HFF-Myc (cell line): ENCODE measurements around the gene GIGYF2.

Source experiments
- DNase-seq: peaks from one replicate; pipeline ENCODE4 v3.0.0-alpha.2; 2011; ENCODE audit warnings: low read depth; ENCODE audit errors: extremely low read depth
- H3K4me3 ChIP-seq: replicated peaks from 2 replicates; pipeline ENCODE4 v1.5.1; 2011; ENCODE audit warnings: low read depth, mild to moderate bottlenecking, control low read depth, low read length
- CTCF ChIP-seq: IDR thresholded peaks from 2 replicates; pipeline ENCODE4 v1.5.1; 2012; ENCODE audit warnings: mild to moderate bottlenecking, low read depth, low read length, control low read depth; ENCODE audit errors: missing control alignments

Gene GIGYF2

GRCh38 chr2:232876978-232877441, 179.9 kb downstream of the GIGYF2 start:
- DNase-seq: no peak

GRCh38 chr2:232877940-232878511, 180.9 kb downstream of the GIGYF2 start:
- no peak for TF ChIP-seq CTCF
- H3K4me3 ChIP-seq: no peak overlapping the region
- DNase-seq: no peak

More at GRCh38 chr2:232876978-232877441, 179.9 kb downstream of the GIGYF2 start:
- no peak for TF ChIP-seq CTCF
- 0 out of 2 replicates have a peak overlapping the region, but pooled peaks have one; percentile 11 for H3K4me3 ChIP-seq

DNA sequence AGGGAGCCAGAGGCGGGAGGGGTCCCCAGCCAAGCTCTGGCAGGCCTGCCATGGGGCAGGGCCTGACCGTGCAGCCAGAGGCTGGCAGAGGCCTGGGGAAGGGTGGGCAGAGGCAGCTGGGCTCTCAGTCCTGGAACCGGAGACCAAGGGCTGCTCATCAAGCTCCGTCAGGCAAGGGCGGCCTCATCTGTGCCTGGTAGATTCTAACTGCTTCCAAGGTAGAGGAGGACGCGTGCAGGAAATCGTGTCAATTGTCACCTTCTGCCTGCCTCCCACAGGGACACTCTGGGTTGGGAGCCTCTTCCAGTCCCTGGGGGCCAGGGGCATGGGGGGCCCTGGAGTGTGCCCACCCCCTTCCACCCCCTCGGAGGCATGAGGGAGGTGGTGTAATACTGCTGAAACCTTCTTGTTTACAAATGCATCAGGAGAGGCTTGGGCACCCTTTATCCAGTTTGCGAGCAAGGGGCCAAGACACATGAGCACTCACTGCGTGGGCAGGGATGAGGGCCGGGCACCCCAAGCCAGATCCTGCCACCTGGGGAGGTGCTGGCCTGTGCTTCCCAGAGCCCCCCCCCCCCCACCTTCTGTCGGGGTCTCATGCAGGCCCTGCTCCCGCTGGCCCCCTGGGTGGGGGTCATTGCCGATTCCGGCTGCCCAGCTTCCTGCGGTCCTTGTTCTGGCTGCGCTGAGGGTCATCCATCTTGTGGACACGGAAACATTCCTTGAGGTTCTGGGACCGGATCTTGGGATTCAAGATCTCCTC, 181.9 kb downstream of the GIGYF2 start:
- no peak for TF ChIP-seq CTCF
- no peak for DNase-seq
- H3K4me3 ChIP-seq: no peak overlapping the region

DNA sequence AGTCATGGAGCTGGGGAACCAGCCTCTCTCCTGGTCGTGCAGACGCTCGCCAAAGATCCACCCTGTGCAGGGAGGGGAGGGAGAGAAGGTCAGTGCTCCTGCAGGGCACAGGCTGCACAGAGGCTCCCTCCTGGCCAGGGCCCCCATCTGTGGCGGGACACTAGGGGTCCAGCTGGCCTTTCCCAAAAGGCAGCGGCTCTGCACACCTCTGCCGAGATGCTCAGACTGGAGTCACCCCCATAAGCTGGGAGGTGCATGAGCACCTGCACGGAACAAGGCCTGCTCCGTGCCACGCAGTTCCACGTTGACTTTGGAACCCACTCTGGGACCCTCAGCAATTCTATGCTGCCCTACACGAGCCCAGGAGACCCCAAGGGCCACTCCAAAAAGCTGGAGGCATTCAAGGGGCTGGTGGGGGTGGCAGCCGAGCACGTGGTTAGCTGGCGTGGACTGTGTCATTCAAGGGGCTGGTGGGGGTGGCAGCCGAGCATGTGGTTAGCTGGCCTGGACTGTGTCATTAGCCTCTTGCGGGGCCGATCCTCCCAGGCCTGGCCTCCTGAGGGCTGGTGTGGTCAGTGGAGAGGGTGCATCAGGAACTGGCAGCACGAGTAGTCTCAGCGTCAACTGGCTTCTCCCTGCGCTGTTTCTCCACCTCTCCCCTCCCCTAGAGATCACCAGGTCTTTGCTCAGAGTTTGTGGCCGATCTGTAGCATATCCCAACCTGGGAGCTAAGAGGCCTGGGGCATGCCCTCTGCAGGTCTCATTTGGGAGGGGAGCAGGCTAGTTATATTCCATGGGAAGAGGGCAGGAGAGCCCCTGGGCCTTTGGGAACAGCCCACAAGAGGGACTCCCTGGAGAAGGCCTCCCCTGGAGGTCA, 182.7 kb downstream of the GIGYF2 start:
- H3K4me3 ChIP-seq: no peak overlapping the region
- no peak for DNase-seq
- TF ChIP-seq CTCF: no peak

DNA sequence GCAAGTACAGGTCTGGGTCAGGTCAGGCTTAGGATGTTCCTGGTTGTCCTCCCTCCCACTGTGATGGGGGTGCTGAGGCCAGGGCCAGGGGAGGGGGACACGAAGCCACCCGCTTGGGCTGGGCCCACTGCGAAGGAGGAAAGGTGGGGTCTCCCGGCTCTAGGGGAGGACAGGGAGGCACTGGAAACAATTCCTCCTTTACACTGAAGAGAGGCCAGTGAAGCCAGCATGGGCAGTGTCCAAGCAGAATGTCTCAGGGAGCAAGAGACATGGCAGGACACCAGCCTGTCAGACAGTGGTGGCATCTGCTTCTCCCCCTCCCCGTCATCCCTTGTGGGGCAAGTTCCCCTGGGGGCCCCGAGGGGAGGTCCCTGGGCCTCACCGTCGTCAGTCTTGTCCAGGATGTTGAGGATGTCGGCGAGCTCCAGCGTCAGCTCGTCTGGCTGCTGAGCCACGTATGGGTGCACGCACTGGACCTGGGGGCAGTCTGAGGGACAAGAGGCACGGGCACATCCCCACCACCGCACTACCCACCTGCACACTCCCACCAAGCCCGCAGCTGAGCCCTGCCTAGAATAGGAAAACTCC, 183.7 kb downstream of the GIGYF2 start:
- no peak for TF ChIP-seq CTCF
- no peak for DNase-seq
- no peak overlapping the region for H3K4me3 ChIP-seq

DNA sequence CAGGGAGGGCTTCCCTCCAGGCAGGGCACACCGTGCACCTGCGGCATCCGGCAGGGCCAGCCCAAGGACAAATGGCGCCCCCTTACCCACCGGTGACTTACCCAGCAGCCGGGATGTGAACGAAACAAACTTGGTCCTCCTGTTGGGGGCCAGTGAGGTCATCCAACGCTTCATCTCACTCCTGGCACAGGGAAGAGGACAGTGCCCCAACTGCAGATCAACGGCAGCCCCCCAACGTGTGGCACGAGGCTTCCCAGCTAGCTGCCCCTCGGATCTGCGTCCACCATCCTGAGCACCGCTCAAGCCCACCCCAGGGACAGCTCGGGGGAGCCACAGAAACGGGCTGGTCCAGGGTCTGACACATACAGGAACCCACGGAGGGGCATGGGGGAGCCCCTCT, 185.0 kb downstream of the GIGYF2 start:
- no peak for DNase-seq
- no peak overlapping the region for H3K4me3 ChIP-seq
- TF ChIP-seq CTCF: no peak
